H1 (cell line): ENCODE measurements around the gene ADD3. TPM values are rescaled to one million over a fixed set of nuclear protein-coding genes. Genes with fewer than 3 reads are reported as not detected.

Source experiments
- CTCF ChIA-PET: fragments of 300-600 bp; sonication (Branson Sonifier 250); formaldehyde crosslinking; loops from one replicate; lab custom pipeline; 2021; ENCODE audit not compliant: partially characterized antibody; lab: Charles Lee
- POLR2A ChIA-PET: fragments of 300-600 bp; sonication (Branson Sonifier 250); formaldehyde crosslinking; loops from one replicate; lab custom pipeline; 2021; ENCODE audit warnings: inconsistent platforms; ENCODE audit not compliant: partially characterized antibody; lab: Charles Lee
- DNase-seq, 2 experiments: peaks; one replicate each; pipeline versions ENCODE4 v3.0.0 to v3.0.0-alpha.2; 2010 to 2022; ENCODE audit warnings: low spot score in 2 of 2, low read depth in 1 of 2, mixed read lengths in 1 of 2
- FAIRE-seq: peaks from 2 replicates; lab custom pipeline; 2011; peaks lifted over from hg19 to GRCh38; lab: Jason Lieb, UNC
- H2AFZ ChIP-seq: 2 replicates; pipeline ENCODE4 v1.8.1; 2012; ENCODE audit warnings: low read length, inconsistent platforms
- H2AK5ac ChIP-seq: 2 replicates; pipeline ENCODE4 v1.6.1; 2013; ENCODE audit warnings: low read depth, low read length
- H2BK120ac ChIP-seq: replicated peaks from 2 replicates; pipeline ENCODE3; 2013; ENCODE audit warnings: low read depth, low read length, inconsistent platforms
- H2BK12ac ChIP-seq: 2 replicates; pipeline ENCODE4 v1.6.1; 2013; ENCODE audit warnings: low read depth, low read length
- H2BK15ac ChIP-seq: 2 replicates; pipeline ENCODE4 v1.6.1; 2013; ENCODE audit warnings: low read length
- H2BK20ac ChIP-seq: 2 replicates; pipeline ENCODE4 v1.6.1; 2013; ENCODE audit warnings: low read length
- H2BK5ac ChIP-seq: 2 replicates; pipeline ENCODE4 v1.6.1; 2013; ENCODE audit warnings: low read depth, low read length
- H3K14ac ChIP-seq: 2 replicates; pipeline ENCODE4 v1.6.1; 2013; ENCODE audit warnings: inconsistent platforms; ENCODE audit not compliant: insufficient read length
- H3K18ac ChIP-seq: 2 replicates; pipeline ENCODE4 v1.6.1; 2013; ENCODE audit warnings: low read length; ENCODE audit errors: extremely low read depth
- H3K23ac ChIP-seq: 2 replicates; pipeline ENCODE4 v1.6.1; 2013; ENCODE audit warnings: inconsistent platforms; ENCODE audit not compliant: insufficient read length
- H3K23me2 ChIP-seq: 2 replicates; pipeline ENCODE4 v1.6.1; 2013; ENCODE audit warnings: low read depth, low read length
- H3K27ac ChIP-seq: 2 replicates; pipeline ENCODE4 v1.6.1; 2011; ENCODE audit warnings: low read depth, low read length, inconsistent platforms
- H3K27me3 ChIP-seq, 4 experiments: replicated peaks in 1 of 4; 1 replicate in 1 of 4; 2 replicates in 3 of 4; pipeline versions ENCODE4 v1.6.1 to v1.8.1; 2011 to 2013; ENCODE audit warnings: low read length in 3 of 4, mild to moderate bottlenecking in 3 of 4, inconsistent platforms in 2 of 4, mixed read lengths in 2 of 4, moderate library complexity in 1 of 4; ENCODE audit not compliant: control insufficient read depth in 3 of 4, insufficient read depth in 3 of 4; ENCODE audit errors: extremely low read depth in 1 of 4
- H3K36me3 ChIP-seq, 4 experiments: 2 replicates each; pipeline versions ENCODE4 v1.6.1 to v1.8.1; 2011 to 2013; ENCODE audit warnings: mild to moderate bottlenecking in 4 of 4, low read length in 3 of 4, moderate library complexity in 2 of 4, control low read depth in 1 of 4, inconsistent platforms in 1 of 4; ENCODE audit not compliant: insufficient read depth in 4 of 4, control insufficient read depth in 2 of 4
- H3K4ac ChIP-seq: replicated peaks from 2 replicates; pipeline ENCODE3; 2013; ENCODE audit warnings: low read length, low read depth, mixed read lengths, inconsistent platforms; ENCODE audit not compliant: insufficient read length
- H3K4me1 ChIP-seq, 4 experiments: replicated peaks in 1 of 4; 1 replicate in 1 of 4; 2 replicates in 3 of 4; pipeline versions ENCODE4 v1.6.1 to v1.8.1; 2011 to 2013; ENCODE audit warnings: low read length in 3 of 4, inconsistent platforms in 2 of 4, mixed read lengths in 1 of 4; ENCODE audit not compliant: insufficient read depth in 4 of 4, control insufficient read depth in 3 of 4
- H3K4me2 ChIP-seq, 2 experiments: 2 replicates each; pipeline versions ENCODE4 v1.6.1 to v1.8.1; 2011 to 2013; ENCODE audit warnings: low read depth in 2 of 2, low read length in 2 of 2, control low read depth in 1 of 2, inconsistent platforms in 1 of 2, mild to moderate bottlenecking in 1 of 2; ENCODE audit not compliant: insufficient read depth in 1 of 2
- H3K4me3 ChIP-seq, 4 experiments: fragments of 200-600, 300-600 bp in 1 of 4; sonication (generic), shearing (Covaris generic), sonication (Bioruptor Twin) in 1 of 4; 2 replicates each; pipeline versions ENCODE4 v1.5.1 to v1.8.1; 2011 to 2016; ENCODE audit warnings: low read length in 4 of 4, low read depth in 3 of 4, control low read depth in 2 of 4, inconsistent platforms in 2 of 4, mild to moderate bottlenecking in 2 of 4, mixed read lengths in 1 of 4, moderate library complexity in 1 of 4; ENCODE audit not compliant: insufficient read depth in 2 of 4; ENCODE audit errors: extremely low read depth in 1 of 4
- H3K56ac ChIP-seq: replicated peaks from 2 replicates; pipeline ENCODE3; 2013; ENCODE audit warnings: low read depth, mild to moderate bottlenecking, mixed read lengths, low read length, inconsistent platforms; ENCODE audit not compliant: insufficient read length
- H3K79me1 ChIP-seq: 2 replicates; pipeline ENCODE4 v1.6.1; 2013; ENCODE audit warnings: low read depth, low read length, control low read depth
- H3K79me2 ChIP-seq, 2 experiments: 2 replicates each; pipeline versions ENCODE4 v1.6.1 to v1.8.1; 2012 to 2013; ENCODE audit warnings: low read length in 2 of 2, mild to moderate bottlenecking in 2 of 2, inconsistent platforms in 1 of 2; ENCODE audit not compliant: insufficient read depth in 2 of 2, control insufficient read depth in 1 of 2
- H3K9ac ChIP-seq, 4 experiments: replicated peaks in 1 of 4; 1 replicate in 1 of 4; 2 replicates in 3 of 4; pipeline versions ENCODE4 v1.6.1 to v1.8.1; 2011 to 2013; ENCODE audit warnings: low read depth in 3 of 4, low read length in 3 of 4, control low read depth in 2 of 4, mild to moderate bottlenecking in 2 of 4, moderate library complexity in 2 of 4, inconsistent platforms in 1 of 4; ENCODE audit errors: extremely low read depth in 1 of 4
- H3K9me3 ChIP-seq, 2 experiments: 2 replicates each; pipeline versions ENCODE4 v1.6.1 to v1.8.1; 2012 to 2013; ENCODE audit warnings: mild to moderate bottlenecking in 2 of 2, moderate library complexity in 2 of 2, control low read depth in 1 of 2, inconsistent platforms in 1 of 2, low read depth in 1 of 2, low read length in 1 of 2, mixed read lengths in 1 of 2; ENCODE audit not compliant: insufficient read depth in 2 of 2
- H4K20me1 ChIP-seq, 2 experiments: replicated peaks in 1 of 2; 2 replicates each; pipeline versions ENCODE3 to v1.8.1; 2011 to 2013; ENCODE audit warnings: inconsistent platforms in 2 of 2, low read length in 2 of 2, mild to moderate bottlenecking in 1 of 2; ENCODE audit not compliant: insufficient read depth in 2 of 2, control insufficient read depth in 1 of 2
- H4K5ac ChIP-seq: 2 replicates; pipeline ENCODE4 v1.6.1; 2013; ENCODE audit warnings: low read length, low read depth, mixed read lengths, inconsistent platforms; ENCODE audit not compliant: insufficient read length
- H4K8ac ChIP-seq: 2 replicates; pipeline ENCODE4 v1.8.0; 2013; ENCODE audit warnings: mild to moderate bottlenecking, moderate library complexity, low read length, inconsistent platforms; ENCODE audit not compliant: insufficient read depth; ENCODE audit errors: extremely low read depth
- H4K91ac ChIP-seq: replicated peaks from 2 replicates; pipeline ENCODE3; 2013; ENCODE audit warnings: low read length, mixed read lengths, inconsistent platforms; ENCODE audit not compliant: insufficient read length
- CHD2 ChIP-seq: IDR thresholded peaks from 2 replicates; pipeline ENCODE4 v1.6.1; 2012; ENCODE audit warnings: low read length, improper control_type of control experiment
- CREB1 ChIP-seq: IDR thresholded peaks from 2 replicates; pipeline ENCODE4 v1.6.1; 2012; ENCODE audit warnings: inconsistent platforms
- E2F6 ChIP-seq: IDR thresholded peaks from 2 replicates; pipeline ENCODE4 v1.6.1; 2012; ENCODE audit warnings: inconsistent platforms
- EGR1 ChIP-seq: IDR thresholded peaks from 2 replicates; pipeline ENCODE4 v1.6.1; 2011; ENCODE audit warnings: low read depth, low read length, borderline replicate concordance
- HDAC2 ChIP-seq, 2 experiments: fragments of 300-600 bp in 1 of 2; sonication (generic) in 1 of 2; IDR thresholded peaks; 2 replicates each; pipeline ENCODE4 v1.6.1; 2011 to 2012; ENCODE audit warnings: low read depth in 2 of 2, low read length in 2 of 2, mild to moderate bottlenecking in 2 of 2, moderate library complexity in 2 of 2, borderline replicate concordance in 1 of 2, inconsistent platforms in 1 of 2
- JUND ChIP-seq: IDR thresholded peaks from 2 replicates; pipeline ENCODE4 v1.6.1; 2011; ENCODE audit warnings: mild to moderate bottlenecking, improper control_type of control experiment, low read length
- RXRA ChIP-seq: IDR thresholded peaks from 2 replicates; pipeline ENCODE4 v1.6.1; 2011; ENCODE audit warnings: low read depth, mild to moderate bottlenecking, low read length, moderate library complexity; ENCODE audit not compliant: insufficient read depth
- SP1 ChIP-seq: IDR thresholded peaks from 2 replicates; pipeline ENCODE4 v1.6.1; 2011; ENCODE audit warnings: low read depth, low read length
- TAF1 ChIP-seq: IDR thresholded peaks from 2 replicates; pipeline ENCODE4 v1.6.1; 2011; ENCODE audit warnings: mild to moderate bottlenecking, low read depth, low read length
- TBP ChIP-seq: IDR thresholded peaks from 2 replicates; pipeline ENCODE4 v1.6.1; 2011; ENCODE audit warnings: low read depth, low read length, improper control_type of control experiment
- TCF12 ChIP-seq: IDR thresholded peaks from 2 replicates; pipeline ENCODE4 v1.6.1; 2011; ENCODE audit warnings: low read depth, mild to moderate bottlenecking, low read length
- ZNF274 ChIP-seq: IDR thresholded peaks from 2 replicates; pipeline ENCODE4 v1.7.0; 2012; ENCODE audit warnings: low read length, borderline replicate concordance; ENCODE audit errors: extremely low read depth
- WGBS, 2 experiments: shearing (Covaris generic) in 1 of 2; methylation state at CpG; one replicate each; pipeline versions ENCODE4 v1.1.6 to v1.1.7; 2013 to 2015; ENCODE audit warnings: low lambda C conversion rate in 2 of 2, mixed read lengths in 2 of 2, inconsistent platforms in 1 of 2, low coverage in 1 of 2, missing lambda C conversion rate in 1 of 2; ENCODE audit not compliant: insufficient replicate concordance in 2 of 2, insufficient coverage in 1 of 2, insufficient read length in 1 of 2; ENCODE audit errors: extremely low coverage in 1 of 2, missing lambda C conversion rate in 1 of 2; 5-methylcytosine and 5-hydroxymethylcytosine counted together
- polyA plus RNA-seq, 7 experiments: library from polyadenylated mRNA; depleted of rRNA in 3 of 7; stranded (reverse) in 5 of 7; unstranded in 2 of 7; fragments of >200 nt in 5 of 7; fragments of 200-250 nt in 2 of 7; gene quantifications; 1 replicate in 5 of 7; 2 replicates in 1 of 7; 4 replicates in 1 of 7; pipeline versions ENCODE4 v1.2.1 to v1.2.3, GENCODE V29; 2011 to 2013; ENCODE audit warnings: missing spikeins in 2 of 7, mixed read lengths in 2 of 7
- total RNA-seq: library from RNA; stranded (reverse); fragmentation: NEBNext Ultra II Directional; extraction: Animal tissue kit (Norgen Biotek cat#: 25700); gene quantifications from 2 replicates; pipeline ENCODE4 v1.2.1, GENCODE V29; 2021

Gene ADD3
- total and polyA plus RNA-seq, 2 of the 8 experiments (the other 6 are each of a cell fraction or from before 2014, with no cell fraction given) = 44.7 to 85.6 TPM

DNA sequence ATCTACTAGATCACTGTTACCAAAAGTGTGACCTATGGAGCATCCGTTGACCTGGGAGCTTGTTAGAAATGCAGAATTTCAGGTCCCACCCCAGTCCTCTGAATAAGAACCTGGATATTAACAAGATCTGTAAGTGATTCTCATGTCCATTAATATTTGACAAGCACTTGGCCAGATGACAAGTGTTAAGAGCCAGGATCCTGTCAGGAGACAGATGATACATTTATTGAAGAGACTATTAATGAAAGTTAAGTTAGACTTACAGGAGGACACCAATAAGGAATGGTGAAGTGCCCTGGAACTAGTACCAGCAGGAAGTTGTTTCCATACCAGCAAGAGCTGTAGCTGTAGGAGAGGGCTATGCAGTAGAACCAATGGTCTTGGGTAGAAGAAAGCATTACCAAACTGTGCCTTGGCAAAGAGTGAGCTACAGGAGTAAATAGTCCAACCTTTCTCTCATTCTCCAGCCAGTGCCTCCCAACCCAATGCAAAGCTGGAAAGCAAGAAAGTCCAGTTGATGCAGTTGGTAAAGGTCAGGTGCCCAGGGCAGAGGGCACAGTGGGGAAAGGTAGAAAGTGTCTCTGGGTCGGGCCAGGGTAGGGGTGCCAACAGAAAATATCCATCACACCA is 35.3 kb upstream of the ADD3 start:
- FAIRE-seq = no peak
- CTCF ChIA-PET = interaction anchor here (0.7 to 3.8 kb wide), 10 partner anchors 10 to 196 kb away, joined by 3 to 18 read pairs (median 4); partner anchors contain the start of gene ADD3
- no peak for TF ChIP-seq TBP
- TF ChIP-seq ZNF274 = no peak
- no peak for TF ChIP-seq TAF1
- no peak for TF ChIP-seq TCF12
- no peak for TF ChIP-seq EGR1
- no peak for TF ChIP-seq SP1
- no peak for TF ChIP-seq CREB1
- no peak for TF ChIP-seq CHD2
- TF ChIP-seq JUND = no peak
- TF ChIP-seq RXRA = no peak
- TF ChIP-seq HDAC2 (IDR thresholded peaks at IDR 0.05; ENCODE audit: borderline replicate concordance in 1 of 2, low read depth in 2 of 2, low read length in 2 of 2) = no peak
- no peak for TF ChIP-seq E2F6

More for the DNA sequence above, 35.3 kb upstream of the ADD3 start:
- Histone ChIP-seq H3K23me2 (no peaks in the 10 kb centered on the region), H4K91ac (no peak overlapping the region), H4K8ac (no peak overlapping the region), H3K27ac (no peak overlapping the region), H2BK20ac (no peak overlapping the region), H3K79me2 (no peaks in the 10 kb centered on the region), H3K9me3 (no peaks in the 10 kb centered on the region), H2AK5ac (no peak overlapping the region), H3K18ac (no peak overlapping the region), H4K20me1 (no peaks in the 10 kb centered on the region), H3K4me1 (peaks cover 0 to 8% (median under 1%) of the 10 kb centered on the region in 4 experiments; a peak in 3 of 7 replicates), H2BK15ac (no peak overlapping the region), H4K5ac (no peak overlapping the region), H2BK12ac (no peak overlapping the region), H3K14ac (no peak overlapping the region), H3K36me3 (no peaks in the 10 kb centered on the region), H3K27me3 (no peaks in the 10 kb centered on the region), H2AFZ (no peak overlapping the region), H3K23ac (no peak overlapping the region), H3K4ac (no peak overlapping the region), H3K79me1 (no peaks in the 10 kb centered on the region), H3K9ac (no peak overlapping the region), H3K4me2 (no peak overlapping the region), H3K56ac (no peak overlapping the region), H2BK5ac (no peak overlapping the region), H3K4me3 (no peak overlapping the region), H2BK120ac (no peak overlapping the region)
- POLR2A ChIA-PET = no interaction called here
- 77% methylated on average over 2 of the region's 2 CpGs; no CpG with 5 or more reads in 1 of the 2 experiments for WGBS, 2 experiments
- DNase-seq = no peak
